Activated T-helper 17 cell treated with anti-CD3 and anti-CD28 coated beads, Interleukin-2, amount 50 U/mL, for 72 hours (primary cell): Measurements from ENCODE around the gene OR6C76. TPM values are rescaled to one million over a fixed set of nuclear protein-coding genes. Genes with fewer than 3 reads are reported as not detected.
"Not testable (repeated sequence)": the region's sequence is repeated elsewhere in the genome, so short reads cannot be mapped to it uniquely, and the experiment has no call there.

ENCODE experiments used
- ATAC-seq: fragments of 150-1000 bp; cut with Tn5 transposase; replicated peaks from 2 replicates; pipeline ENCODE4 v1.10.0; 2021; ENCODE audit warnings: mild to moderate bottlenecking, moderate library complexity
- H3K27ac Mint-ChIP-seq: one replicate; pipeline ENCODE4 v1.8.0; 2022; ENCODE audit warnings: mixed read lengths
- H3K27me3 Mint-ChIP-seq: one replicate; pipeline ENCODE4 v1.8.0; 2022; ENCODE audit warnings: mixed read lengths
- H3K36me3 Mint-ChIP-seq: one replicate; pipeline ENCODE4 v1.8.0; 2022; ENCODE audit warnings: low read depth, mild to moderate bottlenecking, mixed read lengths
- H3K4me1 Mint-ChIP-seq: one replicate; pipeline ENCODE4 v1.8.0; 2022; ENCODE audit warnings: mixed read lengths
- H3K4me3 Mint-ChIP-seq: one replicate; pipeline ENCODE4 v1.8.0; 2022; ENCODE audit warnings: mild to moderate bottlenecking, mixed read lengths
- H3K9me3 Mint-ChIP-seq: one replicate; pipeline ENCODE4 v1.8.0; 2022; ENCODE audit warnings: mixed read lengths
- total RNA-seq, 2 donors: library from RNA; stranded (reverse); gene quantifications; one replicate each; pipeline ENCODE4 v1.2.3, GENCODE V29; 2022

Gene OR6C76
- not detected for total RNA-seq

DNA sequence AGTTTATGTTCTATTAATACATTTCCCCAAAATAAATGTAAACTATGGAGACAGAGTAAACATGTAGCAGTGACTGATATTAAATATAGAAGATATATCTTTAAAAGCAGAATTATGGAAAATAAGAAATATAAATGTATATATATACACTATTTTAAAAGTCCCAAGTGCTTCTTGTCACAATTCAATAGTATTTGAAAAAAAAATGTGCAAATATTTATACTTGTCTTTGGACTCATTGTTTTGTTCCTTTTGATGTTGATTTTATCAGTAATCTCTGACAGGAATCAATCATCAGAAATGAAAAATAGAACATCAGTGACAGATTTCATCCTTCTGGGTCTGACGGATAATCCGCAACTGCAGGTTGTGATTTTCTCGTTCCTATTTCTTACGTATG is at the start of gene OR6C76:
OR6C76 (plus strand) TSS at position 301 of the 400 bp plus-strand sequence; CDS start at position 301, 0 bp downstream.
- Mint-ChIP-seq H3K4me1 (no peaks in the 10 kb centered on the region), H3K36me3 (no peaks in the 10 kb centered on the region), H3K27me3 (peaks cover 21% of the 10 kb centered on the region), H3K4me3 (no peak within 1 kb of the TSS), H3K27ac (no peak within 1 kb of the TSS), H3K9me3 (no peaks in the 10 kb centered on the region)
- no peak for ATAC-seq

DNA sequence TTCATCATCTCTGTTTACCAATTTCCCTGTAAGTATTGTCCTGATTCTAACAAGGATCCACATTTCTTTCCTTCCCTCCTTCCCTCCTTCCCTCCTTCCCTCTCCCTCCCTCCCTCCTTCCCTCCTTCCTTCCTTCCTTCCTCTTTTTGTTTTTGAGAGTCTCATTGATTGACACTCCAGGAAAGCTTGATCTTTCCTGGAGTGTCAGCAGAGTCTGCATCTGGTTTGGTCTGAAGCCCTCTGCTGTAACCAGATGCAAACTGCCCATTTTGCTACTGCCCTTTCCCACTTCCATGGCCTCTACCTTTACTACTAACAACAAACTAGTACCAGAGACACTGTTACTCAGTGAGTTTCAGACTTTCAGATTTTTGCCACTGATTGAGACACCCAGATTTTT is 40.2 kb upstream of the OR6C76 start:
- Mint-ChIP-seq H3K27ac (no peak overlapping the region), H3K4me3 (no peak overlapping the region), H3K9me3 (no peaks in the 10 kb centered on the region), H3K27me3 (peaks cover 6% of the 10 kb centered on the region), H3K4me1 (no peaks in the 10 kb centered on the region), H3K36me3 (no peaks in the 10 kb centered on the region)
- ATAC-seq: no peak

DNA sequence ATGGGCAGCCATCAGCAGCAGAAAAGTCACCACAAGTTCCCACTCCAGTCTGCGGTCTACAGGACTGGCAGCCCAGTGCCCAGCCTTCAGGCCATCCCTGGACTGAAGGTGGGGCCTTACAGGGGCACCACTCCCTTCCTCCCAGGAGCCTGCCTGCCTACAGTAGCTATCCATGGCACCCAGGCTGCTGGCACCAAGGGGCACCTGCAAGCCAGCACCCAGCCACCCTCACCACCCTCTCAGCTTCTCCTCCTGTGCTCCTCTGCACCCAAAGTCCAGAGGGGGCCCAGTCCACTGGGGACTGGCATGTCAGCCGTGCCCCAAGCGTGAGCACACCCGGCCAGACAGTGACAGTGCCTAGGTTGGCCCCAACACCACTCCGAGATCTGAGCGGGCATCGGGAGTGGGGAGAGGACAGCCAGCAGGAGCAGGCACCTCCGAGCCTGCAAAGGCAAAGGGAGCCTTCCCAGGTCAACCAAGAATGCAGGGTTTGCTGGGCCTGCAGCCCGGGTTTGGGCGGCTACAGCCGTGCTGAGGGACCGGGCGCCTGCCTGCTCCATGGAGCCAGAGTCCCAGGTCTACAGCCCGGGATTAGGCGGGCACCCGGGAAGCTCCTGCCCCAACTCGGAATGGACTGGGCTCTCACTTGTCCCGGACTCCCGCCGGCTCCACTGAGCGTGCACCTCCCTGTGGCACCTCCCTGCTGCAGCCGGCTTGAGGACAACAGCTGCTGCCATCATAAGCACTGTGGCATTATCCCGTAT is 33.8 kb upstream of the OR6C76 start:
- Mint-ChIP-seq H3K27me3 (peaks cover 4% of the 10 kb centered on the region), H3K9me3 (no peaks in the 10 kb centered on the region), H3K27ac (no peak overlapping the region), H3K4me1 (no peaks in the 10 kb centered on the region), H3K4me3 (no peak overlapping the region), H3K36me3 (no peaks in the 10 kb centered on the region)
- no peak for ATAC-seq

- Mint-ChIP-seq H3K4me1 (no peaks in the 10 kb centered on the region), H3K9me3 (no peaks in the 10 kb centered on the region), H3K36me3 (no peaks in the 10 kb centered on the region), H3K4me3 (no peak overlapping the region), H3K27ac (no peak overlapping the region), H3K27me3 (peaks cover 22% of the 10 kb centered on the region)
- ATAC-seq: no peak
Measured at GRCh38 chr12:55396326-55396725, 29.7 kb upstream of the OR6C76 start.

DNA sequence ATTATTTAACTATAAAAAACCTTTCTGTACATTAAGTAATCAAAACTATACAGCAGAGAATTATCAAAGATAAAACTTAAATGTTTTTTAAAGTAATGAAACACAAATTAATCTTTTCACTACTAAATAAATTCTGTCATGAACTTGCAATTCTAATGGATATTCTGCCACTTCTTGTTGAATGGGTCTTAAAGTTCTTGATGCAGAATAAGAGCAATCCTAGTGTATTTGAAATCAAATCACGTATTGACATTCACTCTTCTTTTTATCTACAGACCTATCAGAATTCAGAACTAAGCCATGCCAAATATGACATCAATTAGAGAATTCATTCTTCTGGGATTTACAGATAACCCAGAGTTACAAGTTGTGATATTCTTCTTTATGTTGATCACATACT is 25.8 kb upstream of the OR6C76 start, which contains the start of gene OR6C65:
OR6C65 (plus strand) TSS at position 301 of the 400 bp plus-strand sequence; CDS start at position 301, 0 bp downstream.
- Mint-ChIP-seq H3K36me3 (no peaks in the 10 kb centered on the region), H3K4me3 (no peak within 1 kb of the TSS), H3K9me3 (no peaks in the 10 kb centered on the region), H3K27ac (no peak within 1 kb of the TSS), H3K4me1 (no peaks in the 10 kb centered on the region), H3K27me3 (peaks cover 31% of the 10 kb centered on the region)
- no peak for ATAC-seq

GRCh38 chr12:55407866-55408265 is 18.2 kb upstream of the OR6C76 start:
- no peaks in the 10 kb centered on the region for H3K9me3 Mint-ChIP-seq

GRCh38 chr12:55409133-55409532 is 16.9 kb upstream of the OR6C76 start:
- not testable (repeated sequence) for ATAC-seq, H3K36me3 Mint-ChIP-seq, H3K4me3 Mint-ChIP-seq, H3K27ac Mint-ChIP-seq, H3K27me3 Mint-ChIP-seq, H3K9me3 Mint-ChIP-seq, H3K4me1 Mint-ChIP-seq

More at GRCh38 chr12:55407866-55408265, 18.2 kb upstream of the OR6C76 start:
- H3K36me3 Mint-ChIP-seq: no peaks in the 10 kb centered on the region
- H3K27ac Mint-ChIP-seq: no peak overlapping the region
- H3K27me3 Mint-ChIP-seq: peaks cover 15% of the 10 kb centered on the region
- no peak for ATAC-seq
- no peaks in the 10 kb centered on the region for H3K4me1 Mint-ChIP-seq
- no peak overlapping the region for H3K4me3 Mint-ChIP-seq

DNA sequence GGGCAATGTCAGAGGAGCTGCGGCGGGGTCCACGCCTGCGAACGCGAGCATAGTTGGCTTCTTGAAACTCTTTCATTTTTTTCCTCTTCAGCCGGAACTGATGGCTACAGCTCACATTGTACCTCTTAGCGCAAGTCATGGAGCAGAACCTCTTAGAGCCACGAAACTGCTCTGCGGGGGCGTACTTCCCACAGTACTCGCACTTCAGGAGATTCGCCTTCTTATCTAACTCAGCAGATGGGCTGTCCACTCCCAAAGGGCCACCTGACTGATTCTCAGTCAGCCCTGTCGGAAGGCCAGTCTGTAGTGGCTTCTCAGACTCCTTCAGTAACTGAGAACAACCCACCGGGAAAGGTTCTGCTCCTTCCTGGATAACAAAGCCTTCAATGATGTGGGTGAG is 13.9 kb upstream of the OR6C76 start:
- H3K36me3 Mint-ChIP-seq, ATAC-seq, H3K4me1 Mint-ChIP-seq, H3K27ac Mint-ChIP-seq, H3K4me3 Mint-ChIP-seq, H3K9me3 Mint-ChIP-seq: not testable (repeated sequence)
- H3K27me3 Mint-ChIP-seq: peaks cover 30% of the 10 kb centered on the region

GRCh38 chr12:55413498-55414388 is 12.3 kb upstream of the OR6C76 start:
- not testable (repeated sequence) for H3K9me3 Mint-ChIP-seq, H3K4me3 Mint-ChIP-seq, H3K36me3 Mint-ChIP-seq, ATAC-seq, H3K4me1 Mint-ChIP-seq, H3K27ac Mint-ChIP-seq
- peaks cover 42% of the 10 kb centered on the region for H3K27me3 Mint-ChIP-seq

DNA sequence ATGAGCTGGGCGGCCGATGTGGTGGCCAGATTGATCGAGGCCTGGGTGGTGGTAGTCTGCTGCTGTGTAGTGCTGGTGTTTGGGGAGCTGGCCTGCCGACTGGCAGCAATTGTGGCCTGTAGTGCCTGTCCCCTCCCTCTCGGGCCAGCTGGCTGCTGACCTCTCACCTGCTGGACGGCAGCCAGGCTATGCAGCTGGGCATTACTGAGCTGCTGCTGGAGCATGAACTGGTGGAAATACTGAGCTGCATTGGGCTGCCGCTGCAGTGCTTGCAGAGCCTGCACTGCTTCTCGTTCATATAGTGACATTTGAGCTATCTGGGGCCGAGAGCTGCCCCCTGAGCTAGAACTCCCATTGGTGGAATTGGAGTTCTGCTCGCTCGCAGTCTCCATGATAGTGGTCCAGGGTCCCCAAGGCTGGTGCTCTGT is 11.6 kb upstream of the OR6C76 start:
- ATAC-seq, H3K27ac Mint-ChIP-seq, H3K4me3 Mint-ChIP-seq, H3K4me1 Mint-ChIP-seq, H3K9me3 Mint-ChIP-seq, H3K36me3 Mint-ChIP-seq: not testable (repeated sequence)
- H3K27me3 Mint-ChIP-seq: peaks cover 44% of the 10 kb centered on the region

- not testable (repeated sequence) for H3K9me3 Mint-ChIP-seq, H3K27ac Mint-ChIP-seq, H3K36me3 Mint-ChIP-seq, H3K4me3 Mint-ChIP-seq, H3K4me1 Mint-ChIP-seq
- ATAC-seq: peak; percentile 72
- peaks cover 48% of the 10 kb centered on the region for H3K27me3 Mint-ChIP-seq
Measured at GRCh38 chr12:55414889-55415288, 11.2 kb upstream of the OR6C76 start.

- Mint-ChIP-seq H3K27me3 (peaks cover 52% of the 10 kb centered on the region), H3K27ac (no peak overlapping the region), H3K36me3 (no peaks in the 10 kb centered on the region), H3K4me3 (no peak overlapping the region), H3K9me3 (no peaks in the 10 kb centered on the region), H3K4me1 (no peaks in the 10 kb centered on the region)
- no peak for ATAC-seq
Measured at GRCh38 chr12:55416961-55417360, 9.1 kb upstream of the OR6C76 start.

GRCh38 chr12:55420307-55420962 is 5.6 kb upstream of the OR6C76 start:
- Mint-ChIP-seq H3K4me1 (no peaks in the 10 kb centered on the region), H3K4me3 (no peak overlapping the region), H3K27ac (no peak overlapping the region), H3K9me3 (no peaks in the 10 kb centered on the region), H3K27me3 (peaks cover 49% of the 10 kb centered on the region), H3K36me3 (no peaks in the 10 kb centered on the region)
- ATAC-seq: no peak

DNA sequence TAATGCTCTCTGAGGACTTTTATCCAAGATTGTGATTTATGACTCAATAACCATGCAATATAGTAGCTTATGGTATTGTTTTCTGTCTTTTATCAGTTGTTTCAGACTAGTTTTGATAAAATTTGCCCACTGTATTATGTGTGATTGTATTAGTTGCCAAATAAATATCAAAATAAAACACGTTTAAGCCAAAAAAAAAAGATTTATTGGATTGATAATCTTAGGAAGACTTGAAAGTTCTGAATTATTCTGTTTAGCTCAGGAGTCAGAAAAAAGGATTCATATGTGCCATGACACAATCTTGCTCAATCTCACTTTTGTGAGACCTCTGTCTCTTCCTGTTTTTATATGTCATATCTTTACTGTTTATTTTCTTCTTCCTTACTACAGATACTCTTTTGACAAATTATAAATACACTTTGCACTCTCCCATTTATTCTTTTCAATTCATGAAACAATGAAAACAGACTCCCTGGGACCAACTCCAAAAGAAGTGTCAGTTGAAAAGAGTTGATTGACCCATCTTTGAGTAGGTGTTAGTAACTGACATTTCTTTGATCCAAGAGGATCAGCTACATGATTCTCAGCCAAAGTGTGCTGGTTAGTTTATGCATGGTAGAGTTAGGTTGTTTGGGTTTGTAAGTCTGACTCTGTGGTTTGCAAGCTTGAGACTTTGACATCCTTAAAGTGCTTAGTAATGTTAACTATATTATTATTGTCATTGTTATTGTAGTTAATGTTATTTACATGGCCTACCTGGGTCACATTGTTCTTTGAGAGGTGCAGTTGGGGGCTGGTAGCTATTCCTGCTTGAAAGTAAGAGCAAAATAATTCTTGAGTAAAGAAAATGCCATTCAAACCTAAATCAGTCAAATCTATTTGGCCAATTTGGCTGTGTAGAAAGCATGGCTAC is 2.5 kb downstream of the OR6C76 start:
- no peak overlapping the region for H3K4me3 Mint-ChIP-seq
- no peaks in the 10 kb centered on the region for H3K36me3 Mint-ChIP-seq
- H3K27me3 Mint-ChIP-seq: peaks cover 21% of the 10 kb centered on the region
- ATAC-seq: no peak
- no peaks in the 10 kb centered on the region for H3K4me1 Mint-ChIP-seq
- peaks cover 3% of the 10 kb centered on the region for H3K9me3 Mint-ChIP-seq
- no peak overlapping the region for H3K27ac Mint-ChIP-seq
